ENCODE measurements around the gene CLMN.
A peak's percentile ranks its signal among the peaks of the same experiment; 100 is the strongest.
"Not testable (repeated sequence)": the region's sequence is repeated elsewhere in the genome, so short reads cannot be mapped to it uniquely, and the experiment has no call there.

The CLMN gene

DNA sequence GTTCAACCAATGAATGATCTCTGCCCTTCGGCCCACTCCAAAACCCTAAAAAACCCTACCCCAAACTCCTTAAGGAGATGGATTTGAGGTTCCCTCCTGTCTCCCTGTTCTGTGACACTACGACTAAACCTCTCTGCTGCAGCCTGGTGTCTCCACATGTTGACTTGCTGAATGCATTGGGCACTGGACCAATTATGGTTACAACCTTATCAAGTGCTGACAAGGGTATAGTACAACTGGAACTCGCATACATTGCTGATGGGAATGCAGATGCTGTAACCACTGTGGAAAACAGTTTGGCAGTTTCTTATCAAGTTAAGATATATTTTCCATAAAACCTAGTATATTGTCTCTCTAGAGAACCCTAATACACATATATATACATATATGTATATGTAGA is 156.0 kb downstream of the CLMN start:
- no peak for DNase-seq (ENCODE audit: low read depth)

DNA sequence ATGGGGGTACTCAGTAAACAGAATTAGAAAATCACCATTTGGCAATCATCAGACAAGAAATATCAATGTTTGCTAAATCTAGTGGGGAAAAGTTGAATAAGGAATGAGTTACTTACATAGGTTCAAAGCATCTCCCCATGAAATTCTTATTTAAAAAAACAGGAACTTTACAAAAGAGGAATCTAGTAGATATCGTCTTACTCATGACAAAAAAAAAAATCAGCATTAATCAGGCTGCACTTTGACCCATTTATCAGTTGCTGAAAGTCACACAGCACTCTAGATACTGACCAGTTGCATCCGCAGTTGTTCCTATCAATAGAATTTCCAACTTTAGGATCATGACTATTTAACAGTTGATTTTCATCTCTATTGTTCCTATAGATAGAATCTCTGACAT is 156.6 kb downstream of the CLMN start:
- DNase-seq (ENCODE audit: low read depth): no peak

DNA sequence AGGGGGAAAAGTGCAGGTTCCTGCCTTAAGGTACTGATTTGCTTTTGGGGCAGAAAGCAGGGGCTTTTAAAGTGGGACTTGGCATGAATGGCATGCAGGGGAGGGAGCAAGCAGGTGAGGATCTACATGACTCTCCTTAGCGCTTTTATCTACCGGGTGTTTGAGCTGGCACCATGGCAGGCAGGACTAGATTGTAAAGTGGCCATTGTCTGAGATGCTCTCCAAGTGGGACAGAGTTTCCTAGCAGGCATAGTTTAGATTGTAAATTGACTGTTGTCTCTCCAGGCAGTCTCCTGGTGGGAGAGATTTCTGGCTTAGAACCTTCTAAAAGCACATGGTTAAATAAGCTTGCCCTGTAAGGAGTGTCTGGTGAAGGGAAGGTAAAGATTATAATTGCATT is 157.1 kb downstream of the CLMN start:
- no peak for DNase-seq (ENCODE audit: low read depth)

DNA sequence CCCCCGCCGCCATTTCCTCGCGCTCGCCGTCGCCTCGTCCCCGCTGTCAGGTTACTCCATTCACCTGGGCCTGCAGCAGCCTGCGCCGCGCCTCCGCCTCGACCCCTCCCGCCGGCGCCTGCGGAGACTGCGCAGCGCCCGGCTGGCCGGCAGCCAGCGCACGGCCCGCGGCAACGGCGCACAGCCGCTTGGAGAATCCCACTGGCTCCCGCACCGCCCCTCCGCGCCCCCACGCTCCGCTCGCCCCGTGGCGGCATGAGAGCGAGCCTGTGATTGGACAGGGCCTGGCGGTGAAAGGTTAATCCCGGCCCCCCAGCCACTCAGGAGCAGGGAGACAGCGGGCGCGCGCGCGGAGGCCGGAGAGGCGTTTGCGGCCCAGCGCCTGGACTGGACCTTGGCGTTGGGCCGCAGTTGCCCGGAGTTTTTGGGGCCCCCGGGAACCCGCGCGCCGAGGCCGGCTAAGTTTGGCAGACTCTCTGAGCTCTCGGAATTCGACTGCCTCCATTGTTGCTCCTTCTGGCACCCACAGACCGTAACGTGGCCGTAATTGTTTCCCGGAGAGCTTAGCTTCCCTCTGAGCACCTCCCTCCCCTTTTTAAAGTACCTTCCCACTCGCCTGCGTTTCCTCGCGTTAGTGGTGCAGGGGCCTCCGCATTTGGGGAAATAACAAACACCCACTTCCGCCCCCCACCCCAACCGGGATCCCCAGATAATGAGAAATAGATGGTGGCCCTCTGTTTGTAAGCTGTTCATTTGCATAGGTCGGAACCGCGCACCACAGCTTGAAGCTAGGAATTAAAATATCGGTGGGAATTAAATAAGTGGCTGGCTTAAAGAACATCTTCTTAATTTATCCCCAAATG is 162.2 kb downstream of the CLMN start, which contains the start of gene DICER1:
TSS of gene DICER1 (minus strand) at position 203 of the 863 bp plus-strand sequence. CDS start 24,071 bp downstream, outside the sequence.
- peak; percentile 85 for DNase-seq (ENCODE audit: low read depth)

DNA sequence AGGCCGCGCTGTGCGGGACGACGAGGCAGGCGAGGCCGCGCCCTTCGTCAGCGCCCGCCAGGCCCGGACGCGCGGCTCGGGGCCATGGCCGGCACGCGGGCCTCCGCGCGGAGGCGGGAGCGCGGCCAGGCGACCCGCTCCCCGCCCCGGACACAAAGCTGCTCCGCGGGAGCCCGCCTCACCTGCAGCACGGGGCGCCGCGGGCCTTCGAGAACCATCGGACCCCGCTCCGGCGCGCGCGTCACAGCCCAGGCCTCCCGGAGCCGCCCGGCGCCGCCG is 162.7 kb downstream of the CLMN start:
- DNase-seq (ENCODE audit: low read depth): peak; percentile 14

DNA sequence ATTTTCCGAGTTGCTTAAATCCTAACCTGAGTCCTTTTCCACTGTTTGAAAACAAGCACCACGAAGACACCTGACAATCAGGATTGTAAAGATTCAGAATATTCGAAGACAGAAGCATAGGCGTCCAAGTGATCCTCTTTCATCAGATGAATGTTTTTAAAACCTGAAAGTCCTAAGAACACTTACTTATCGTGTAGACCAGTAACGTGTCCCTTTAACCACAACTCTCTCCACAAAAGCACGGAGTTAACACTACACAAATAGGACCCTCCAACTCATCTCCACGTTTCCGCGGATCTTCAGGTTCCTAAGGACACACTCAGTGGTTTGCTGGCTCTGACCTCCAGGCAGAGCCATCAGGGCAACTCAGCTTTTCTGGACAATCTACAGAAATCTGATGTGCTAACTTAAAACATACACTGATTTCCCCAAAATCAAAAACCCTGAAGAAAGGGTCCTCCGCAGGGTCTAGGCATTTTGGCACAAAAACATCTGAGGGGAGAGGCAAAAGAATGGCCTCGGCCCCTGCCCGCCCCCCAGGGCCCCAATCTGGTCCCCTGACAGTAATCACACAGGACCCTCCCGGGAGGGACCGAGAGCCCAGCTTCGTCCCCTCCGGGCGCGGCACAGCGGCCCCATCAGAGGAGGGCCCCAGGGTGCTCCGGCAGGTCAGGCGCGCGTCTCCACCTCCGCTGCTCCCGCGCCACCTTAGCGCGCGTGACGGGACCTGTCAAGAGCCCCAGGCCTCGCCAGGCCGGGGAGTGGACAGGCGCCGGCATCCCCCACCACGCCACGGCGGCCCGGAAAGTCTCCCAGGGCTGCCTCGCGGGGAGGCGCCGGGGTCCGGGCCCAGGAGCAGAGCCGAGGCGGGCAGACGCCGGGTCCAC is 163.3 kb downstream of the CLMN start:
- DNase-seq (ENCODE audit: low read depth): peak; percentile 13

DNA sequence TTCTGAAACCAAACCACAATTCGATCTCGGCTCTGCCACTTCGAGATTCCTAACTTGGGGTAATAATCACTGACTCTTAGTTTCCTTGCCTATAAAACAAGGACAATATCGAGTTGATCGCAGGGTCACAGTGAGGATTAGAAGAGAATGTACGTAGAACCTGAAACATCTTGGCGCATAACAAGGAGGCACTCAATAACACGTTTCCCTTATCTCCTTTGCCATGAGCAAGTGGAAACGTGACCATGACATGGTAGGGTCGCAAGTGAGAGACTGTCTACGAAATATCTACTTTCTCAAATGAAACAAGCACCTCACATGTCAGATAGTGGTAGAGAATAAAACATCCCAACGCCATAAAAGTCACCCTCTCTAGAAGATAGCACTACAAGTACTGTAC is 164.7 kb downstream of the CLMN start:
- no peak for DNase-seq (ENCODE audit: low read depth)

DNA sequence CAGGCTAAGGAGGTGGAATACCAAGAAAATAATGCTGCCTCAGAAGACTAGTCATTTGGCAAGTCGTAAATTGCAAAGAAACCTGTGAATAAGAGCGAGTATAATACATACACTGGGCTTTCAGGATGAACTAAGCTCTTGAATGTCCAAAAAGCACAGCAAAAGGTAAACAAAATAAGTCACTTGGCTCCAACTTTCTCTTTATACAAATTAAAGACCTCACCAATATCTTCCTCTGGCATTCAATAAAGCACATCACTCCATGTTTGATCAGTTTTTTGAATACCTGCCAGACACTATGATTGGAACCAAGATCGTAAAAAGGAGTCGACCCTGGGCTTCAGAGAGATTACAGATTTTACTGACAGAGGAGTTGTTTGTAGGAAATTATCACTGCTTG is 165.8 kb downstream of the CLMN start:
- no peak for DNase-seq (ENCODE audit: low read depth)

DNA sequence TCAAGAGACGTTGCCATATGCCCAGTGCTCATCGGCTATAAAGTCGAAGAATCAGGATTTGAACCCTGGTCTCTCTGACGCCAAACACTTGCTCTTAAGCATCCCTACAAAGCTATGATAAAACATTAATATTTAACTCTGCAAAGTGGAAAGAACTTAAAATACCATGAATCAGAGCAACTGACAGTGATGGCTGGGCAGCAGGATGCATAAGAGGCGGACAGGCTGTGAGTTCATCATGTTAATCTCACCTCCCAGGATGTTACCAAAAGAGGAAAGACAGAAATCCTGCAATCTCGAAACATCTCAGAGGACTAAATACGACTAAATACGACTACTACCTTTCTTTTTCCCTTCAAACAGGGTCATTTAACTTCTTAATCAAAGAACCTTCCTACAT is 168.1 kb downstream of the CLMN start:
- no peak for DNase-seq (ENCODE audit: low read depth)

DNA sequence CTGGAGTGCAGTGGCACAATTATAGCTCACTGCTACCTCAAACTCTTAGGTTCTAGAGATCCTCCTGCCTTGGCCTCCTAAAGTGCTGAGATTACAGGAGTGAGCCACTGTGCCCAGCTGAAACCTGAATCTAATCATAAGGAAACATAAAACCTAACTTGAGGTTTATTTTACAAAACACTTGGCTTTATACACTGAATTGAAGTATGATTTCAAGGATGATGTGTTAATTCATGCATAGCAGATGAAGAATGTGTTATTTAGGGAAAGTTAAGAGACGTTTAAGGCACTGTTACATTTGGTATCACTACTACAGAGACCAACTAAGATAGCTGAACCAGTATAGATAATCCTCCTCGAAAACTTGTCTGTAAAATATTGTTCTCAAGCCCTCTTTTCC is 168.8 kb downstream of the CLMN start:
- DNase-seq (ENCODE audit: low read depth): no peak

DNA sequence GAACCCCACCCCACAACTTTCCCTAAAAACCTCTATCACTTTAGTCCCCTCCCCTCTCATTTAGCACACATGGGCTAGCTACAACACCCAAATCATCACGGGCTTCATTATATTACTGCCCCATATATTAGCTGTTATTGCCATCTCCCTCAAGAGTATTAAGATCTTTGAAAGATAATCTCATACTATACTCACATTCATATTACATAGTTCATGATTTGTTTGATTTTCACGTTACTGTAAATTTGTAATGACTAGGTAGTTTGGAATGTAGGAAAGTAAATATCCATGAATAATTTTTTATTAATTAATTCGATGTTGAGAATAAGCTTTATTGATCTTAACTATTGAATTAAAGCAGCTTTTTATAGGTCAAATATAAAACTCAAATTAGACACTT is 170.3 kb downstream of the CLMN start:
- DNase-seq (ENCODE audit: low read depth): no peak

DNA sequence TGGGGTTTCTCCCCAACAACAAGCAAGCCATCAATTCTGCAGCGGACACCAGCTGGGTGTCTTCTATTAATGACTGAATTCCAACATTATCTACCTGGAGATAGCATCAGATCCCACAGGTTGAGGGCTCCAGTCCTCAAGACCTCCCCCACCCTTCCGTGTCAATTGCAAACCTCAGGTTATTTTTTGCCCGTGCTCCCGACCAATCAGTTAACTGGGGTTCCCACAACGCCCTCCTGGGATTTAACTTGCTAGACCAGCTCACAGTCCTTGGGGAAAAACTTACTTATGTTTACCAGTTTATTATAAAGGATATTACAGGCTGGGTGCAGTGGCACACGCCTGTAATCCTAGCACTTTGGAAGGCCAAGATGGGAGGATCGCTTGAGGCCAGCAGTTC is 172.1 kb downstream of the CLMN start:
- no peak for DNase-seq (ENCODE audit: low read depth)

DNA sequence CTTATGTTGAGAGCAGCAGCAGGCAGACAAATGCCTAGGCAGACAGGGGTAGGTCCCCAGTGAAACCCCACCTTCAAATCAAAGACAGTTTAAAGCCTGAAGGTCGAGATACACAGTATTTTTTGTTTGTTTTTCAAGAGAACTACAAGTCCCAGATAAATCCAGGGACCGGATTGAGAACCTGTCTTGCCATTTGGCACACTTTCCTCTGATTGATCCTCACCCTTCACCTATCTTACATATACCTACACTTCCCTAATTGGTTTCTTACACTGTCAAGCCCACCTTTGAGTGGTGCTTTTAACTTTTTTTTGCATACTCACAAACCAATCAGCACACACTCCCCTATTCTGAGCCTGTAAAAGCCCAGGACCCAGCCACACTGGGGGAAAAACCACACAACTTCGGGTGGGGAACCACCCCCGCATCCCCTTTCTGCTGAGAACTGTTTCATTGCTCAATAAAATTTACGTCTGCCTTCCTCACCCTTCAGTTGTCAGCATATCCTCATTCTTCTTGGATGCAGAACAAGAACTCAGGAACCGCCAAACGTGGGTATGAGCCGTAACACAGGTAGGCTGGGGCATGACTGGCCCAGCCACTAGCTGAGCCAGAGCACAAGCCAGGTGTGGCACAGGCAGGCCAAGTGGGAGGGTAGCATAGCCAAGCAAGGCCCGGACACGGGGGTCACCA is 173.5 kb downstream of the CLMN start:
- DNase-seq (ENCODE audit: low read depth): no peak

DNA sequence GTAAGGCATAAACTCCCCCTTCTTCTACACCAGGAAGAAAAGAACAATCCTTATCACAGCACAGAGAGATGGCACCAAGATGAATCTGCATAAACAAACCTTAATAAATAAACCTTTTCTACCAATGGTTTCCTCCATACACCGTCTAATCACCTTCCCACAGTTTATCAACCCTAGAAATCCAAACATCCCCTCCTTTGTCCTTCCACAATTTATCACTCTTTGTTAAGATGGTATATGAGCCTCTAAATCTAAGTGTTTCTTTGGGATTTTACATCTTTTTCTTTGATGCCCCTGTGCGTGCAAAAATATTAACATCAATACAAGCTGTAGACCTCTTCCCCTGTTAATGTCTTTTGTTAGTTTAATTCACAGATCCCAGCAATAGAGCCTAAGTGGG is 174.9 kb downstream of the CLMN start:
- no peak for DNase-seq (ENCODE audit: low read depth)

DNA sequence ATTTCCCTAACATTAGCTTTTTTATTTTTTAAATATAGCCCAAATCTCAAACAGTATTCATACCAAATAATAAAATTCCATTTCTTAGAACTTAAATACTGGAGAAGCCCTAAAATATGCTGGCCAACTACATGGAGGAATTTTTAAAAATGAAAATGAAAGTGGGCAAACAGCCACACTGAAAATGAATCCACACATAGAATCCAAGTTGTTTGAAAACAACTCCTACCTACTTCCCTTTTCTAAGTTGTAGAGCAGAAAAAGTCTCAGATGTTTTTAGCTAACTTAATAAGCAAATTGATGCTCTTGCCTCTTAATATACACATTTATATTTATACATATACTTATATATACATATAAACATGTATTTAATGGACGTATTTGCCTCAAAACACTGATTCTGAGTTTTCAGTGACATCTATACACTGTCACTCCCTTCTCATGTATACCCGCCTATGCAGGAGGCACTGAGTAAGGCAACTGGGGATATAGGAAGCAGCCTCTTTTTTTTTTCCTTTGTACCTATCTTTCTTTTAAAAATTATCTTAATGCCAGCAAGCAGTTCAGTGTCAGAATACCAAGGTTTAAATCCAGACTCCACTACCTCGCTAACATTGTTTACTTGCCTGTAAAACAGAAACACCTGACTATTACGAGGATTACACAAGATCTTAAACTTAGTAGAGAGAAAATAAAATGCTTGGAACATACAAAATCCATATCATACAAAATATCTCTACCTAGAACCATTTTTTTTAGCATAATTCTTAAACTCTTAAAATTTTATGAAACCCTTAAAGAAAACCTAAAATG is 175.7 kb downstream of the CLMN start:
- no peak for DNase-seq (ENCODE audit: low read depth)

DNA sequence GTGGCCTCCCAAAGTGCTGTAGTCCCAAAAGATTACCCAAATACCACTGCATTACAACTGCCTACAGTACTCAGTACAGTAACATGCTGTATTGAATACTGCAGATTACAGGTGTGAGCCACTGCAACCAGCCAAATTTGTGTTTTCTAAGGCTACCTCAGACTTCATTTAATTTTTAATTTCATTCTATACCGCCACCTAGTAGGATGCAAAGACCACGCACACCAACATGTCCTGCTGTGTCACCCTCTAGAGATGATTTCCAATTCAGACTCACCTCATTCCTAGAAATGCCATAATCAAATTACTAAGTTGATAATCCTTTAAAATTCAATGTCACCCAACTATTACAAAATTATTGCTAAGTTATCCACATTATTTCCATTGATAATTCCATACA is 177.5 kb downstream of the CLMN start:
- DNase-seq (ENCODE audit: low read depth): no peak

DNA sequence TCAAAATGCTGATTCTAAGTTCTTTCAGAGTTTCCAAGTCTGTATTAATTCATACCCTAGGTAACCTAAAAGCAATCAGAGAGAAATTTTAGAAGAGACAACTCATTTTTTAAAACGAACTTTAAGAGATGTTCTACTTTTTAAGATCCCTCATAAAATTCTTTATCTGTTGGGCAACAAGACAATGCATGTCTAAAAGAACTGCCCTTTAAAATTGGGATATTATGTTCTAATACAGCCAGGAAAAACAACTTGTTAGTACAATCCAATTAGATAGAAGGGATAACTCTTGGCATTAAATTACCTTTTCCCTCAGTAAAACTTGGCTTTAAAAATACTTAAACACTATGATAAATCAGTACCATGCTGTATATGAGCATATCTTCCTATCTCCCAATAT is 178.0 kb downstream of the CLMN start:
- no peak for DNase-seq (ENCODE audit: low read depth)

DNA sequence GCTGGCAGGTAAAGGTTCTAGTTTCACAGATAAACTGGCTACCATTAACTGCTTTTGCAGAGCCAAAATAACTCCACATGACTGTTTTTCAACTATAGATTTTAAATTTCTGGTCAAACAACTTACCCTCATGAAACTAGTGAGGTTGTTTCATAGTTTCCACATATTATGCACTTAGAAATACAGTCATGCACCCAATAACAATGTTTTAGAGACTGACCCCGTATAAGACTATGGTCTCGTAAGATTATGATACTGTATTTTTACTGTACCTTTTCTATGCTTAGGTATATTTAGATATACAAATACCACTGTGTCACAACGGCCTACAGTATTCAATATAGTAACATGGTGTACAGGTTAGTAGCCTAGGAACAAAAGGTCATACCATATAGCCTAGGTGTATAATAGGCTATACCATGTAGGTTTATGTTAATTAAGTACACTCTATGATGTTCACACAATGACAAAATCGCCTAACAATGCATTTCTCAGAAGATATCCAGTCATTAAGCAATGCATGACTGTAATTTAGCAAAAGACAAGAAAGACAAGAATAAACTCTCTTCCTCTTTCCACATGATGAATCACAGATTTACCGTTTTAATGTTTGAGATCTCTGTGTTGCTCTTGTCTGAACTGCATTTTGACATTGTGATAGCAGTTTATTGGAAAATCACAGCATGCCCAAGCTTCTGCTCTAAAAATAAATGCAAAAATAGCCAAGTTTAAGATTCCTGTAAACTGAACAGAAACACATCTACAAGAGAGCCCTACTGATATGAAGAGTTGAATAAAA is 179.4 kb downstream of the CLMN start:
- peak; percentile 28 for DNase-seq (ENCODE audit: low read depth)

DNA sequence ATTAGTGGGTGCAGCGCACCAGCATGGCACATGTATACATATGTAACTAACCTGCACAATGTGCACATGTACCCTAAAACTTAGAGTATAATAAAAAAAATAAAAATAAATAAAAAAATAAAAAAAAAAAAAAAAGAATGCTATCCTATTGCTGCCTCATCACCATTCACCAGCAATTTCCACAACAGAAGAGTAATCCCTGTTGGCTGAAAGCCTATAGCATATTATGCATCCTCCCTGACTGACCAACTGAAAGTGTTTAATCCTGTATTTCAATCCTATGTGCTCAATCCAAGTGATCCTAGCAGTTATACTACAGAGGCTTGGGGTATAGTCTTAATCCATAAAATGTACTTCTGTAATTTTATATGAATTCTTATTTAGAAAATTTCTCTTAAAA is 180.8 kb downstream of the CLMN start:
- DNase-seq (ENCODE audit: low read depth): no peak

DNA sequence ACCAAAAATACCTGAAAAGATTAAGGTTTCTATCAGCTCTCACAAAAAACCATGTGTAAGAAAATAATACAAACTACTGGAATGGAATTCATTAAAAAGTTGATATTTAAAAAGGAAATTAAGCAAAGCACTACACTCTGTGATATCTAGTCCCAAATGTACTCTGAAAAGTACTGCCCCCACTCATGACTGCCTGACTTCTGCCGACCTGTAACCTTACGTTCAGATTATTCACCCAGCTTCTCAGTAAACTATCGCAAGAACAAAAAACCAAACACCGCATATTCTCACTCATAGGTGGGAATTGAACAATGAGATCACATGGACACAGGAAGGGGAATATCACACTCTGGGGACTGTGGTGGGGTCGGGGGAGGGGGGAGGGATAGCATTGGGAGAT is 181.3 kb downstream of the CLMN start:
- DNase-seq (ENCODE audit: low read depth): not testable (repeated sequence)

DNA sequence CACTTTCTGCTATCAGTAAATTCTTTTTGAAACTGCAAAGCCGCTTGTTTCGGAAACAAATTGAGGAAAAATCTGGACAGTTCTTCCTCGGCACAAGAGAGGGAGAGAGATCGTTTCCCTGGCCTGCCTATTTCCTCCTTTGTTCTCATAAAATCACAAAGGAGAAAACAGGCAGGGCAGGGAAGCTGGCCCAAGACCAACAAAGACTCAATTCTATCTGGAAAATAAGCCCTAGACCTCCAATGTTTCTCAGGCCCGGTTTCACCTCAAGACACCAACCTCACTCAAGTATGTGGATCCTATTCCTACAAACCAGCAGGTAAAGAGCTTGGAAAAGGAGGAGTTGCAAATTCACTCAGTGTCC is 181.9 kb downstream of the CLMN start:
- DNase-seq (ENCODE audit: low read depth): no peak
